Tibial nerve (tissue), 4 donors: Measurements from ENCODE around the gene RARRES2. TPM values are rescaled to one million over a fixed set of nuclear protein-coding genes. Genes with fewer than 3 reads are reported as not detected.

Source experiments
- DNase-seq, 2 donors: peaks; one replicate each; pipeline ENCODE4 v3.0.0-alpha.2; 2019; ENCODE audit warnings: low spot score in 2 of 2
- H3K27ac ChIP-seq, 4 donors: fragments of 200-600 bp; sonication (generic) in 3 of 4; one replicate each; pipeline ENCODE4 v1.5.1; 2017 to 2019; ENCODE audit warnings: mild to moderate bottlenecking in 1 of 4
- H3K27me3 ChIP-seq, 2 donors: fragments of 200-600 bp; sonication (generic) in 1 of 2; one replicate each; pipeline versions ENCODE4 v1.5.1 to v1.6.0; 2017 to 2019
- H3K36me3 ChIP-seq, 3 donors: fragments of 200-600 bp; sonication (generic); one replicate each; pipeline ENCODE4 v1.5.1; 2018 to 2019
- H3K4me1 ChIP-seq, 4 donors: fragments of 200-600 bp; sonication (generic) in 3 of 4; one replicate each; pipeline ENCODE4 v1.5.1; 2017 to 2019
- H3K4me3 ChIP-seq, 4 donors: fragments of 200-600 bp; sonication (generic) in 3 of 4; one replicate each; pipeline ENCODE4 v1.5.1; 2017 to 2019; ENCODE audit warnings: mild to moderate bottlenecking in 1 of 4, moderate library complexity in 1 of 4
- H3K9me3 ChIP-seq, 4 donors: fragments of 200-600 bp; sonication (generic) in 3 of 4; one replicate each; pipeline ENCODE4 v1.5.1; 2017 to 2019
- EP300 ChIP-seq, 2 donors: sonication (generic); formaldehyde crosslinking; IDR thresholded peaks; one replicate each; pipeline ENCODE4 v1.6.1; 2017; ENCODE audit warnings: antibody characterized with exemption in 2 of 2, mild to moderate bottlenecking in 1 of 2
- POLR2A ChIP-seq, 2 donors: fragments of 450-650 bp; IDR thresholded peaks; one replicate each; pipeline ENCODE4 v1.6.1; 2017; ENCODE audit warnings: antibody characterized with exemption in 2 of 2, mild to moderate bottlenecking in 2 of 2, moderate library complexity in 2 of 2
- WGBS, 2 donors: methylation state at CpG; one replicate each; pipeline ENCODE4 v1.1.5; 2018; 5-methylcytosine and 5-hydroxymethylcytosine counted together
- total RNA-seq, 4 donors: library from RNA; depleted of rRNA; stranded (reverse); fragments of >200 nt; gene quantifications; one replicate each; pipeline ENCODE4 v1.1.0, GENCODE V29; 2016
- TF ChIP-seq, protein P1 (sequence below), 5 experiments: fragments of 200-600 bp in 3 of 5; fragments of 450-650 bp in 2 of 5; sonication (generic) in 3 of 5; IDR thresholded peaks; one replicate each; pipeline ENCODE4 v1.5.1; 2016 to 2019; ENCODE audit warnings: antibody characterized with exemption in 5 of 5, mild to moderate bottlenecking in 3 of 5, moderate library complexity in 2 of 5

RARRES2 gene
- total RNA-seq, 4 donors from 2014 or later: 172 to 382 (median 375) TPM

DNA sequence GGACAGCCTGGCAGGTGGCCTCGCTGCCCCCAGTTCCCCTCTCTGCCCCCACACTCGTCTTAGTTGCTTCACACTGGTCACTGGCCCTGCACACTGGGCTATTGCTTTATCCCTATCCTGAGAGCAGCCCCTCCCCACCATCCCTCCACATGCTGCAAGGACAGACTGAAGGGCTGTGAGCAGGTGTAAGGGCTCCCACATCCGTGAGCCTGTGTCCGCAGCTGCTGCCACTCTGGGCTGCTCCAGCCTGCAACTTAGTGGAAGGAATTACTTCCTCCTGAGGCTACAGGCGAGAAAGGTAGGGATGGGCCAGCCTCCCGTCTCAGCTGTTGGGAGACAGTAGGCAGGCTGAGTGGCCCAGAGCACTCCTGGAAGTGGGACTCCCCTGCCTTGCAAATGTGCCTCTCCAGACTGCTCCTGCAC, 3.8 kb downstream of the RARRES2 start:
- peaks cover 0 to 19% (median 0%) of the 10 kb centered on the region in 3 donors for H3K36me3 ChIP-seq
- peaks cover 0 to 3% of the 10 kb centered on the region in 2 donors for H3K27me3 ChIP-seq
- peaks cover 0 to 78% (median 21%) of the 10 kb centered on the region in 4 donors for H3K4me1 ChIP-seq
- no peak for DNase-seq
- no peaks in the 10 kb centered on the region for H3K9me3 ChIP-seq
- no peak overlapping the region for H3K4me3 ChIP-seq
- TF ChIP-seq POLR2A (IDR thresholded peaks at IDR 0.05): no peak
- no peak for TF ChIP-seq EP300 (IDR thresholded peaks at IDR 0.05)
- TF ChIP-seq, protein P1, sequence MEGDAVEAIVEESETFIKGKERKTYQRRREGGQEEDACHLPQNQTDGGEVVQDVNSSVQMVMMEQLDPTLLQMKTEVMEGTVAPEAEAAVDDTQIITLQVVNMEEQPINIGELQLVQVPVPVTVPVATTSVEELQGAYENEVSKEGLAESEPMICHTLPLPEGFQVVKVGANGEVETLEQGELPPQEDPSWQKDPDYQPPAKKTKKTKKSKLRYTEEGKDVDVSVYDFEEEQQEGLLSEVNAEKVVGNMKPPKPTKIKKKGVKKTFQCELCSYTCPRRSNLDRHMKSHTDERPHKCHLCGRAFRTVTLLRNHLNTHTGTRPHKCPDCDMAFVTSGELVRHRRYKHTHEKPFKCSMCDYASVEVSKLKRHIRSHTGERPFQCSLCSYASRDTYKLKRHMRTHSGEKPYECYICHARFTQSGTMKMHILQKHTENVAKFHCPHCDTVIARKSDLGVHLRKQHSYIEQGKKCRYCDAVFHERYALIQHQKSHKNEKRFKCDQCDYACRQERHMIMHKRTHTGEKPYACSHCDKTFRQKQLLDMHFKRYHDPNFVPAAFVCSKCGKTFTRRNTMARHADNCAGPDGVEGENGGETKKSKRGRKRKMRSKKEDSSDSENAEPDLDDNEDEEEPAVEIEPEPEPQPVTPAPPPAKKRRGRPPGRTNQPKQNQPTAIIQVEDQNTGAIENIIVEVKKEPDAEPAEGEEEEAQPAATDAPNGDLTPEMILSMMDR (IDR thresholded peaks at IDR 0.05): no peak
- peak overlapping the region in 1 of 4 donors; percentile 91 for H3K27ac ChIP-seq
- WGBS, 2 donors: 76 to 85% methylated on average over 5 to 6 of the region's 6 CpGs

DNA sequence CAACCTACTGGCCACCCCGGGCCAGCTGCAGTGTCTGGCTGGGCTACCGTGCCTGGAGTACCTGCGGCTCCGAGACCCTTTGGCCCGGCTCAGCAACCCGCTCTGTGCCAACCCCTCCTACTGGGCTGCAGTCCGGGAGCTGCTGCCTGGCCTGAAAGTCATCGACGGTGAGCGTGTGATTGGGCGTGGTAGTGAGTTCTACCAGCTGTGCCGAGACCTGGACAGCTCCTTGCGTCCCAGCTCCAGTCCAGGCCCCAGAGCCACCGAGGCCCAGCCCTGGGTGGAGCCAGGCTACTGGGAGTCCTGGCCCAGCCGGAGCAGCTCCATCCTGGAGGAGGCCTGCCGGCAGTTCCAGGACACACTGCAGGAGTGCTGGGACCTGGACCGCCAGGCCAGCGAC, 4.2 kb downstream of the RARRES2 start:
- H3K4me1 ChIP-seq: peaks cover 0 to 73% (median 21%) of the 10 kb centered on the region in 4 donors
- H3K27ac ChIP-seq: peak overlapping the region in 1 of 4 donors; percentile 85
- no peaks in the 10 kb centered on the region for H3K9me3 ChIP-seq
- H3K4me3 ChIP-seq: no peak overlapping the region
- 85 to 92% methylated on average over 15 to 18 of the region's 18 CpGs for WGBS, 2 donors
- no peak for DNase-seq
- peaks cover 0 to 19% (median 0%) of the 10 kb centered on the region in 3 donors for H3K36me3 ChIP-seq
- H3K27me3 ChIP-seq: peaks cover 0 to 3% of the 10 kb centered on the region in 2 donors
- TF ChIP-seq POLR2A (IDR thresholded peaks at IDR 0.05) (no peak), EP300 (IDR thresholded peaks at IDR 0.05) (no peak)
- TF ChIP-seq, protein P1 (IDR thresholded peaks at IDR 0.05): no peak

DNA sequence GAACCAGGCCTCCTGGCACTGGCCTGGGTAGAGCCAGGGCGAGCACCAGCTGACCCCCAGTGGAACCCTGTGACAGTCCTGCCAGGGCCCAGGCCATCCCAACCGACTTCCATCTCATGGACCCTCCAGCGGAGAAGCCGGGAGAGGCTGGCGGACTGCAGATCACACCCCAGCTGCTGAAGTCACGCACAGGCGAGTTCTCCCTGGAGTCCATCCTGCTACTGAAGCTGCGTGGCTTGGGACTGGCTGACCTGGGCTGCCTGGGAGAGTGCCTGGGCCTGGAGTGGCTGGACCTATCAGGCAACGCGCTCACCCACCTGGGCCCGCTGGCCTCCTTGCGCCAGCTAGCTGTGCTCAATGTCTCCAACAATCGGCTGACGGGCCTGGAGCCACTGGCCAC, 4.7 kb downstream of the RARRES2 start:
- Histone ChIP-seq H3K4me3 (no peak overlapping the region), H3K9me3 (no peaks in the 10 kb centered on the region), H3K4me1 (peaks cover 0 to 69% (median 21%) of the 10 kb centered on the region in 4 donors), H3K27me3 (peaks cover 0 to 3% of the 10 kb centered on the region in 2 donors), H3K27ac (peak overlapping the region in 3 of 4 donors; percentile 3 to 85 (median 72)), H3K36me3 (peaks cover 0 to 19% (median 0%) of the 10 kb centered on the region in 3 donors)
- no peak for TF ChIP-seq EP300 (IDR thresholded peaks at IDR 0.05)
- no peak for TF ChIP-seq POLR2A (IDR thresholded peaks at IDR 0.05)
- TF ChIP-seq, protein P1 (IDR thresholded peaks at IDR 0.05): no peak
- no peak for DNase-seq
- WGBS, 2 donors: 94% methylated on average over 9 of the region's 14 CpGs

DNA sequence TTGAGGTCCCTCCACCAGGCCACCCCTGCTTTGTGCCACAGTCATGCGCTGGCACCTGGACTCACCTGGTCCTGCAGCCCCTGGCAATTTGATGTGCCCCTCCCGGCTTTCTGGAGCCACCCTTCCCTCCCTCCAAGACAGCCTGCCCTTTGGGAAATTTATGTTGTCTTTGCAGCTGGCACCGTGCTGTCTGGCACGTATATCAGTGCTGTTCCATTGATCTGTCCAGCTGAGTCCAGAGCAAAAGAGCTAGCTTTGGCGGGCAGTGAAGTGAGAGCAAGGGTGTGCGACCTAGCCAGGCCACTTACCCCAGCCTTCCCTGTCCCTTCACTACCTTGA, 5.7 kb downstream of the RARRES2 start:
- Histone ChIP-seq H3K9me3 (no peaks in the 10 kb centered on the region), H3K4me3 (no peak overlapping the region), H3K27ac (peak overlapping the region in 3 of 4 donors; percentile 72 to 85 (median 78)), H3K4me1 (peaks cover 0 to 60% (median 18%) of the 10 kb centered on the region in 4 donors), H3K36me3 (peaks cover 0 to 28% (median 0%) of the 10 kb centered on the region in 3 donors), H3K27me3 (no peaks in the 10 kb centered on the region)
- TF ChIP-seq EP300 (IDR thresholded peaks at IDR 0.05) (no peak), POLR2A (IDR thresholded peaks at IDR 0.05) (no peak)
- TF ChIP-seq, protein P1 (IDR thresholded peaks at IDR 0.05): no peak
- DNase-seq: no peak
- WGBS, 2 donors: 49 to 57% methylated on average over 6 of the region's 6 CpGs

DNA sequence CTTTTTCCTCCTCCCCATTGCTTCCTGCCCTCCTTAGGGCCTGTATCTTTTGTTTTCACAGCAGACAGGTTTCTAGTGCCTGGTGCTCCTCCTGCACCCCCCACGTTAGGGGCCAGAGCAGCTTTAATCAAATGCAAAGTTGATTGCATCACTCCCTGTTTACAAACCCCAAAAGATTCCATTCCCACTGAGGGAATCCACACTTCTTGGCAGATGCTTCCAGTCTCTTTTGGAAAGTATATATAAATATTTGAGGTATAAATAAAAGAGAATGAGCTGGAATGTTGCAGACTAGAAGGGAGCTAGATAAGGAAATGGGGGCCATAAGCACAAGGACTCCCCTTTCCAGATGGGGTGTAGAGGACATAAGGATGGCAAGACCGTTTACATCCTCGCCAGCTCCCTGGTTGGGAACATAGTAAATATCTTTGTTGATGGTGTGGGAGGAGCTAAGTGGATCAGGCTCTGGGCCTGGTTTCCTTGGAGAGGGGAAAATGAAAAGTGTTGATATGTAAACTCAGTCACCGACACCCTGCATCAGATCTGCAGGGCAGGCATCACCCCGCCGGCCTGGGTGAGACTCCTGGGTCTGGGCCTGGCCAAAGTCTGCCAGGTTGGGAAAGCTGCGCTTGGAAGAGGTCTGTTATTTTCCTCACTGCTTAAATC, 6.2 kb downstream of the RARRES2 start:
- peaks cover 0 to 33% (median 0%) of the 10 kb centered on the region in 3 donors for H3K36me3 ChIP-seq
- H3K27ac ChIP-seq: peak overlapping the region in 3 of 4 donors; percentile 72 to 85 (median 78)
- DNase-seq: no peak
- H3K27me3 ChIP-seq: no peaks in the 10 kb centered on the region
- no peaks in the 10 kb centered on the region for H3K9me3 ChIP-seq
- TF ChIP-seq, protein P1 (IDR thresholded peaks at IDR 0.05): no peak
- TF ChIP-seq EP300 (IDR thresholded peaks at IDR 0.05) (peak in 1 of 2 donors; percentile 14), POLR2A (IDR thresholded peaks at IDR 0.05) (no peak)
- no peak overlapping the region for H3K4me3 ChIP-seq
- WGBS, 2 donors: 29 to 57% methylated on average over 7 of the region's 7 CpGs
- H3K4me1 ChIP-seq: peaks cover 0 to 56% (median 16%) of the 10 kb centered on the region in 4 donors
